Measurements from ENCODE around the gene DNAH8.

DNAH8 gene

GRCh38 chr6:39073471-39074355, 358.6 kb downstream of the DNAH8 start:
- H3K9me3 ChIP-seq (ENCODE audit: control insufficient read depth, low read length) = no peaks in the 10 kb centered on the region
- peaks cover 5% of the 10 kb centered on the region for H3K4me1 ChIP-seq (ENCODE audit: control insufficient read depth, insufficient read depth, low read length)
- H3K4me3 ChIP-seq (ENCODE audit: low read length) = no peak overlapping the region
- H3K9ac ChIP-seq (ENCODE audit: low read length) = no peak overlapping the region
- H3K36me3 ChIP-seq (ENCODE audit: control insufficient read depth, insufficient read depth, low read length) = no peaks in the 10 kb centered on the region
- H3K27me3 ChIP-seq (ENCODE audit: control insufficient read depth, insufficient read depth, low read length) = no peaks in the 10 kb centered on the region

DNA sequence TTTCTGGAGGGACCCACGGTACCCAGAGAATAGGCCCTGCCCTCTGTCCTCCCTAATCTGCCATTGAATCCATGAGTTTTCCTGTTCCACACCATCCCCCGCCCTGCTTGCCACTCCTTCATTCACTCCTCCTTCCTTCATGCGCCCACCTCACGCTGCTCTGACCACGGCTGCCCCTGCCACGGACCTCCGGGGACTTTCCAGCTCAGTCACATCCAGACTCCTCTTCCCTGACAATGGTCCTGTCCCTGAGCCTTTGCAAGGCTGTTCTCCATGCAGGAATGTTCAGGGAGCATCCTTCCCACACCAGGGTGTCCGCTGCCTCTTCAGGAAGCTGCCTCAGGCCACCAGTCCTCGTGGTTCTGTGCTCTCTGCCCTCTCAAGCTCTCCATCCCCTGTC, 359.4 kb downstream of the DNAH8 start:
- Histone ChIP-seq H3K27me3 (ENCODE audit: control insufficient read depth, insufficient read depth, low read length) (no peaks in the 10 kb centered on the region), H3K36me3 (ENCODE audit: control insufficient read depth, insufficient read depth, low read length) (no peaks in the 10 kb centered on the region), H3K4me1 (ENCODE audit: control insufficient read depth, insufficient read depth, low read length) (peaks cover 5% of the 10 kb centered on the region), H3K4me3 (ENCODE audit: low read length) (no peak overlapping the region), H3K9me3 (ENCODE audit: control insufficient read depth, low read length) (no peaks in the 10 kb centered on the region), H3K9ac (ENCODE audit: low read length) (no peak overlapping the region)

- Histone ChIP-seq H3K9me3 (ENCODE audit: control insufficient read depth, low read length) (no peaks in the 10 kb centered on the region), H3K27me3 (ENCODE audit: control insufficient read depth, insufficient read depth, low read length) (no peaks in the 10 kb centered on the region)
Measured at GRCh38 chr6:39075010-39075686, 360.0 kb downstream of the DNAH8 start.

DNA sequence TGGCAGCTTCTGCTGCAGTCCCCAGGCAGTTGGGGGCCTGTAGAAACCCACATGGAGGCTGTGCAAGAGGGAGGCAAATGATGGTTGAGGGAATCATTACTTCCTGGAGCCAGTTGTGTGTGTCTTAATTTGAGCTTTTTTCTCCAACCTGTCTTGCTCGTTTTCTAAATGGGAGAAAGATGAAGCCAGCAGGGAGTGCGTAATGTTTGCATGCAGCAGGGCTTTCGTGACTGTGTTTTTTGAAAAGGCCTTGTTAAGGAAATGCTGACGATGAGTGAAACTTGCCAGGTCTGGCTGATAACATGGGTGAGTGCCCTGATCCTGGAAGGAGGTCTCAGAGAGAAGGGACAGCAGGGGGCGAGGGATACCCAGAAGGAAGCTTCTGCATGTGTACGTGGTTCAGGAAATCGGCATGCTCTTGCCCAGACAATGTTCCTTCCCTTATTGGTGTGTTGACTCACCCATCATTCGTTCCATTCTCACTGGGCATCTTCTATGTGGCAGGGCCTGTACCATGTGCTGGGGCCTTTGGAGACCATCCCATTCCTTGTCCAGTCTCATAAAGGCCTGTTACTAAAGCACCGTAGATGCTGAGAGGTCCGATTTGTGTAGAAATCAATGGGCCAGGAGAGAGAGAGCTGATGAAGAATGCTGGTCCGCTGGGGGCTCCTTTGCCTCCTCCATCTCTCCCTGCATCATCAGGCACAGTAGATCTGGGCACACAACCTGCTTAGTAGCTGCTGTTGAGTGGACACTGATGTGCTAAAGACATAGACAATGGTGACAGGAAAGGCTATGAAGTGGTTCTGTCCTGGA, 360.9 kb downstream of the DNAH8 start:
- Histone ChIP-seq H3K4me1 (ENCODE audit: control insufficient read depth, insufficient read depth, low read length) (peaks cover 5% of the 10 kb centered on the region), H3K9ac (ENCODE audit: low read length) (no peak overlapping the region), H3K9me3 (ENCODE audit: control insufficient read depth, low read length) (no peaks in the 10 kb centered on the region), H3K4me3 (ENCODE audit: low read length) (no peak overlapping the region), H3K36me3 (ENCODE audit: control insufficient read depth, insufficient read depth, low read length) (no peaks in the 10 kb centered on the region), H3K27me3 (ENCODE audit: control insufficient read depth, insufficient read depth, low read length) (no peaks in the 10 kb centered on the region)

More at GRCh38 chr6:39075010-39075686, 360.0 kb downstream of the DNAH8 start:
- peaks cover 5% of the 10 kb centered on the region for H3K4me1 ChIP-seq (ENCODE audit: control insufficient read depth, insufficient read depth, low read length)
- H3K4me3 ChIP-seq (ENCODE audit: low read length) = no peak overlapping the region
- no peaks in the 10 kb centered on the region for H3K36me3 ChIP-seq (ENCODE audit: control insufficient read depth, insufficient read depth, low read length)
- H3K9ac ChIP-seq (ENCODE audit: low read length) = no peak overlapping the region

- no peak overlapping the region for H3K4me3 ChIP-seq (ENCODE audit: low read length)
Measured at GRCh38 chr6:39076623-39077535, 361.8 kb downstream of the DNAH8 start.

DNA sequence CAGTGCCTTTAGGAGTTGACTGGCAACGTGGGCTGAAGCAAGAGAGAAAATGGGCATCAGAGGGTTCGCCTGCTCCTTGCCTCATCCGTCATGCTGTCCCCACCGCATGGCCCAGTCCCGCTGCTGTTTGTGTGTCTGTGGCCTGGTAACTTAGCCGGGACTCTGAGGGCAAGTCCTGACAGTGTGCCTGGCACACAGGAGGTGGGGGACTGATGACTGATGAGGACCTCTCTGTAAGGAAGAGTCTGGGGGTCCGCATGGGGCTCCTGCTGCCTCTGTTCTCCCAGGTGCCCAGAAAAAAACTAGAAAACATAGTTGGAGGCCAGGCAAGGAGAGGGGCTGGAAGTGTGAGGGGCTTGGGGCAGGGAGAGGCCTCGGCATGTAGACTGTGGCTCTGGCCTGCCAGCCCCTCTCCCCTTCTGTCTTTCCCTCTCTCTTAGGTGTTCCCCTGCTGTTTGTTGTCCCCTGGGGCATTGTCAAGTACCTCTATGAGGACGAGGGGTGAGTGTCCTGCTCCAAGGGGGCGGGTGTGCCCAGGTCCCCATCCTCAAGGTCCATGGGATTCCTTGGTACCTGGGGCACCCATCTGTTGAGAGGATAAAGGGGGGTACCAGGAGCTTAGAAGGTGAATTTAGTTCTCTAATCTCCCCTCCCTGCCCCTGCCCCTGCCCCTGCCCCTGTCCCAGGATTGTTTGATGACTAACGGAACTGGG, 362.9 kb downstream of the DNAH8 start:
- Histone ChIP-seq H3K4me3 (ENCODE audit: low read length) (no peak overlapping the region), H3K27me3 (ENCODE audit: control insufficient read depth, insufficient read depth, low read length) (peaks cover 3% of the 10 kb centered on the region), H3K9me3 (ENCODE audit: control insufficient read depth, low read length) (no peaks in the 10 kb centered on the region), H3K36me3 (ENCODE audit: control insufficient read depth, insufficient read depth, low read length) (no peaks in the 10 kb centered on the region), H3K4me1 (ENCODE audit: control insufficient read depth, insufficient read depth, low read length) (peaks cover 5% of the 10 kb centered on the region), H3K9ac (ENCODE audit: low read length) (no peak overlapping the region)

More at GRCh38 chr6:39076623-39077535, 361.8 kb downstream of the DNAH8 start:
- Histone ChIP-seq H3K27me3 (ENCODE audit: control insufficient read depth, insufficient read depth, low read length) (peaks cover 3% of the 10 kb centered on the region), H3K9me3 (ENCODE audit: control insufficient read depth, low read length) (no peaks in the 10 kb centered on the region), H3K4me1 (ENCODE audit: control insufficient read depth, insufficient read depth, low read length) (peaks cover 5% of the 10 kb centered on the region), H3K9ac (ENCODE audit: low read length) (no peak overlapping the region), H3K36me3 (ENCODE audit: control insufficient read depth, insufficient read depth, low read length) (no peaks in the 10 kb centered on the region)

GRCh38 chr6:39078695-39079094, 363.6 kb downstream of the DNAH8 start:
- no peaks in the 10 kb centered on the region for H3K36me3 ChIP-seq (ENCODE audit: control insufficient read depth, insufficient read depth, low read length)
- no peak overlapping the region for H3K4me3 ChIP-seq (ENCODE audit: low read length)
- peaks cover 3% of the 10 kb centered on the region for H3K27me3 ChIP-seq (ENCODE audit: control insufficient read depth, insufficient read depth, low read length)
- H3K9ac ChIP-seq (ENCODE audit: low read length) = no peak overlapping the region
- H3K9me3 ChIP-seq (ENCODE audit: control insufficient read depth, low read length) = no peaks in the 10 kb centered on the region
- peaks cover 5% of the 10 kb centered on the region for H3K4me1 ChIP-seq (ENCODE audit: control insufficient read depth, insufficient read depth, low read length)

GRCh38 chr6:39079197-39080125, 364.4 kb downstream of the DNAH8 start:
- no peak overlapping the region for H3K4me3 ChIP-seq (ENCODE audit: low read length)
- peaks cover 4% of the 10 kb centered on the region for H3K27me3 ChIP-seq (ENCODE audit: control insufficient read depth, insufficient read depth, low read length)

More at GRCh38 chr6:39079197-39080125, 364.4 kb downstream of the DNAH8 start:
- Histone ChIP-seq H3K9ac (ENCODE audit: low read length) (no peak overlapping the region), H3K4me1 (ENCODE audit: control insufficient read depth, insufficient read depth, low read length) (peaks cover 5% of the 10 kb centered on the region), H3K9me3 (ENCODE audit: control insufficient read depth, low read length) (no peaks in the 10 kb centered on the region), H3K36me3 (ENCODE audit: control insufficient read depth, insufficient read depth, low read length) (no peaks in the 10 kb centered on the region)
